H1 (cell line): ENCODE results near the gene ATG4D. TPM values are rescaled to one million over a fixed set of nuclear protein-coding genes. Genes with fewer than 3 reads are reported as not detected.

Experiments used
- EP300 ChIP-seq, 2 experiments: IDR thresholded peaks; 1 replicate in 1 of 2; 2 replicates in 1 of 2; pipeline ENCODE4 v1.6.1; 2011 to 2012; ENCODE audit warnings: low read depth in 2 of 2, low read length in 2 of 2, mild to moderate bottlenecking in 2 of 2, borderline replicate concordance in 1 of 2, inconsistent platforms in 1 of 2, moderate library complexity in 1 of 2
- SP2 ChIP-seq: IDR thresholded peaks from 2 replicates; pipeline ENCODE4 v1.6.1; 2012; ENCODE audit warnings: mild to moderate bottlenecking, low read length, inconsistent platforms
- SUZ12 ChIP-seq: fragments of 200-600 bp; sonication (generic); IDR thresholded peaks from 2 replicates; pipeline ENCODE4 v1.6.1; 2012; ENCODE audit warnings: mild to moderate bottlenecking, inconsistent platforms, low read length, moderate library complexity, mixed read lengths
- polyA plus RNA-seq, 7 experiments: library from polyadenylated mRNA; depleted of rRNA in 3 of 7; stranded (reverse) in 5 of 7; unstranded in 2 of 7; fragments of >200 nt in 5 of 7; fragments of 200-250 nt in 2 of 7; gene quantifications; 1 replicate in 5 of 7; 2 replicates in 1 of 7; 4 replicates in 1 of 7; pipeline versions ENCODE4 v1.2.1 to v1.2.3, GENCODE V29; 2011 to 2013; ENCODE audit warnings: missing spikeins in 2 of 7, mixed read lengths in 2 of 7
- total RNA-seq: library from RNA; stranded (reverse); fragmentation: NEBNext Ultra II Directional; extraction: Animal tissue kit (Norgen Biotek cat#: 25700); gene quantifications from 2 replicates; pipeline ENCODE4 v1.2.1, GENCODE V29; 2021

The ATG4D gene
- total and polyA plus RNA-seq, 2 of the 8 experiments (the other 6 are each of a cell fraction or from before 2014, with no cell fraction given), result 39.6 to 43.7 TPM

GRCh38 chr19:10566408-10566657 is 22.6 kb downstream of the ATG4D start (continued):
- TF ChIP-seq EP300 (IDR thresholded peaks at IDR 0.05; ENCODE audit: borderline replicate concordance in 1 of 2, low read depth in 2 of 2, low read length in 2 of 2) (no peak), SP2 (no peak), SUZ12 (no peak)
